Bronchial epithelial cell (primary cell): ENCODE measurements around the gene ZNF646. TPM values are rescaled to one million over a fixed set of nuclear protein-coding genes. Genes with fewer than 3 reads are reported as not detected.

Experiments used
- DNase-seq: peaks from one replicate; pipeline ENCODE4 v3.0.0-alpha.2; 2010; ENCODE audit warnings: low read depth
- FAIRE-seq: peaks from 2 replicates; lab custom pipeline; 2011; peaks lifted over from hg19 to GRCh38; lab: Jason Lieb, UNC
- H3K27me3 ChIP-seq: 2 replicates; pipeline ENCODE4 v1.5.1; 2011; ENCODE audit warnings: low read length; ENCODE audit not compliant: control insufficient read depth, insufficient read depth
- H3K36me3 ChIP-seq: 2 replicates; pipeline ENCODE4 v1.5.1; 2011; ENCODE audit warnings: low read length; ENCODE audit not compliant: control insufficient read depth, insufficient read depth
- H3K4me3 ChIP-seq: 2 replicates; pipeline ENCODE4 v1.5.1; 2011; ENCODE audit warnings: mild to moderate bottlenecking, low read depth, low read length, control low read depth
- CTCF ChIP-seq: IDR thresholded peaks from 2 replicates; pipeline ENCODE4 v1.5.1; 2011; ENCODE audit warnings: mild to moderate bottlenecking, moderate library complexity, low read length, control low read depth, inconsistent platforms; ENCODE audit not compliant: insufficient read depth, severe bottlenecking
- total RNA-seq: library from RNA; depleted of rRNA; stranded (reverse); fragments of >200 nt; gene quantifications from 2 replicates; pipeline ENCODE4 v1.2.1, GENCODE V29; 2014

ZNF646 gene
- total RNA-seq, 1 donor from 2014 or later, result 6.3 TPM

GRCh38 chr16:31107465-31107867 is 33.2 kb downstream of the ZNF646 start:
- DNase-seq (no peak), FAIRE-seq (no peak)
- Histone ChIP-seq H3K36me3 (peaks cover 16% of the 10 kb centered on the region), H3K27me3 (no peaks in the 10 kb centered on the region), H3K4me3 (no peak overlapping the region)
- no peak for TF ChIP-seq CTCF

- FAIRE-seq, result no peak
- TF ChIP-seq CTCF, result no peak
- no peak for DNase-seq
- H3K4me3 ChIP-seq, result peak within 1 kb of the TSS; percentile 96
- no peaks in the 10 kb centered on the region for H3K27me3 ChIP-seq
- peaks cover 16% of the 10 kb centered on the region for H3K36me3 ChIP-seq
Observed at GRCh38 chr16:31108035-31108793, 34.0 kb downstream of the ZNF646 start, which contains the start of gene BCKDK. Gene BCKDK (plus strand): TSS chr16:31108386. CDS start chr16:31109224, 838 bp downstream.

DNA sequence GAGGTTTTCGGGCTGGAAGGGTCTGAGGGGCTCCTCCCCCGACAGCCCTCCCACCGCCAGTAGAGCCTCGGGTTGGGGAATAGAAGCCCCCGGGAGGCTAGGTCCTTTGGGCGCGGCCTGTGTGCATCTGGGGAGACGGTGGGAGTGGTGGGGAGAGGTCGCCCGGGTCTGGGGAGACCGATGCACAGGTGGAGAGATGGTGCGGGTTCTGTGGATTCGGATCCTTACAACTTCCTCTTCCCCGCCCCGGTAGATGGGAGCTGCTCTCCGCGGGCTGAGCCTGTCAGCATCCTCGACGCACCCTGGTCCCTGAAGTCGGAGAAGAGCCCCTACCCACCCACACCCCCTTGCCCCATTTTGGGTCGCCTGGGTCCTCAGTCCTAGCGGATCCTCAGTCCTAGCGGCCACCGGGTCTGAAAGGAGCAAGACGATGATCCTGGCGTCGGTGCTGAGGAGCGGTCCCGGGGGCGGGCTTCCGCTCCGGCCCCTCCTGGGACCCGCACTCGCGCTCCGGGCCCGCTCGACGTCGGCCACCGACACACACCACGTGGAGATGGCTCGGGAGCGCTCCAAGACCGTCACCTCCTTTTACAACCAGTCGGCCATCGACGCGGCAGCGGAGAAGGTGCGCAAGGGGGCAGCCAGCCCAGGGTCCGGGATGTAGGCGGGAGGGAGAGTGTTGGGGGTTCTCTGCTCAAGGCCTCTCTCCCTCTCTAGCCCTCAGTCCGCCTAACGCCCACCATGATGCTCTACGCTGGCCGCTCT is 34.8 kb downstream of the ZNF646 start:
- no peak for TF ChIP-seq CTCF
- peak overlapping the region; percentile 96 for H3K4me3 ChIP-seq
- no peaks in the 10 kb centered on the region for H3K27me3 ChIP-seq
- no peak for DNase-seq
- no peak for FAIRE-seq
- peaks cover 16% of the 10 kb centered on the region for H3K36me3 ChIP-seq

DNA sequence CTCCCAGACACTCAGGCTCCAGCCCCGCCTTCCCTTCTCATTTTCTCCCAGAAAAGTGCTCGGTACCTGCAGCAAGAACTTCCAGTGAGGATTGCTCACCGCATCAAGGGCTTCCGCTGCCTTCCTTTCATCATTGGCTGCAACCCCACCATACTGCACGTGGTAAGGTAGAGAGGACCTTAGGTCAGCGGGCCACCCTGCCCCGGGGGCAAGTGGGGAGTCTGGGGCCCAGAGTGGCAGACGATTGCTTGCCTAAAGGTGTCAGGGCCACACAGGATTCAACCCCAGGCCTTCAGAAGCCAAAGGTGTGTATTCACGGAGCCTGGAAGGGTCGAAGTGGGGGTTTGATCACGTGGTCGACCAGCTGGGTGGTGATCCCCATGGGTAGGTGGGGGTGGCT is 35.4 kb downstream of the ZNF646 start:
- FAIRE-seq, result no peak
- H3K36me3 ChIP-seq, result peaks cover 16% of the 10 kb centered on the region
- no peaks in the 10 kb centered on the region for H3K27me3 ChIP-seq

More for the DNA sequence above, 35.4 kb downstream of the ZNF646 start:
- H3K4me3 ChIP-seq, result no peak overlapping the region
- no peak for DNase-seq
- TF ChIP-seq CTCF, result no peak
